ENCODE measurements around the gene KRTAP9-9.
"Not testable (repeated sequence)": the region's sequence is repeated elsewhere in the genome, so short reads cannot be mapped to it uniquely, and the experiment has no call there.

Gene KRTAP9-9

GRCh38 chr17:41226051-41226450 is 29.1 kb upstream of the KRTAP9-9 start:
- no peak for TF ChIP-seq CTCF (IDR thresholded peaks at IDR 0.05)
- Histone ChIP-seq H3K27me3 (peaks cover 20% of the 10 kb centered on the region), H3K9me3 (no peaks in the 10 kb centered on the region), H3K27ac (no peak overlapping the region), H3K36me3 (no peaks in the 10 kb centered on the region), H3K4me1 (ENCODE audit: control insufficient read depth in 1 of 2, insufficient read depth in 1 of 2, low read depth in 1 of 2, low read length in 1 of 2) (no peaks in the 10 kb centered on the region), H3K4me3 (ENCODE audit: low read depth in 1 of 2, low read length in 1 of 2) (no peak overlapping the region)

GRCh38 chr17:41226598-41227095 is 28.5 kb upstream of the KRTAP9-9 start, which contains the start of gene KRTAP9-2:
TSS of gene KRTAP9-2 (plus strand) at chr17:41226648. CDS start at chr17:41226655, 7 bp downstream.
- H3K9me3 ChIP-seq; H3K27ac ChIP-seq; H3K4me1 ChIP-seq (ENCODE audit: control insufficient read depth in 1 of 2, insufficient read depth in 1 of 2, low read depth in 1 of 2, low read length in 1 of 2); H3K4me3 ChIP-seq (ENCODE audit: low read depth in 1 of 2, low read length in 1 of 2); H3K36me3 ChIP-seq: not testable (repeated sequence)
- H3K27me3 ChIP-seq = peaks cover 25% of the 10 kb centered on the region

GRCh38 chr17:41230094-41230493 is 25.1 kb upstream of the KRTAP9-9 start:
- H3K36me3 ChIP-seq = no peaks in the 10 kb centered on the region
- no peaks in the 10 kb centered on the region for H3K9me3 ChIP-seq
- no peak for TF ChIP-seq CTCF (IDR thresholded peaks at IDR 0.05)

GRCh38 chr17:41231731-41232130 is 23.5 kb upstream of the KRTAP9-9 start:
- no peak overlapping the region for H3K4me3 ChIP-seq (ENCODE audit: low read depth in 1 of 2, low read length in 1 of 2)
- H3K27me3 ChIP-seq = peaks cover 49% of the 10 kb centered on the region
- no peak for TF ChIP-seq CTCF (IDR thresholded peaks at IDR 0.05)
- no peaks in the 10 kb centered on the region for H3K36me3 ChIP-seq
- H3K27ac ChIP-seq = no peak overlapping the region
- H3K4me1 ChIP-seq (ENCODE audit: control insufficient read depth in 1 of 2, insufficient read depth in 1 of 2, low read depth in 1 of 2, low read length in 1 of 2) = no peaks in the 10 kb centered on the region
- no peaks in the 10 kb centered on the region for H3K9me3 ChIP-seq

More at GRCh38 chr17:41230094-41230493, 25.1 kb upstream of the KRTAP9-9 start:
- H3K4me1 ChIP-seq (ENCODE audit: control insufficient read depth in 1 of 2, insufficient read depth in 1 of 2, low read depth in 1 of 2, low read length in 1 of 2) = no peaks in the 10 kb centered on the region
- no peak overlapping the region for H3K4me3 ChIP-seq (ENCODE audit: low read depth in 1 of 2, low read length in 1 of 2)
- peaks cover 49% of the 10 kb centered on the region for H3K27me3 ChIP-seq
- no peak overlapping the region for H3K27ac ChIP-seq

- H3K9me3 ChIP-seq = not testable (repeated sequence)
- peaks cover 54% of the 10 kb centered on the region for H3K27me3 ChIP-seq
Measured at GRCh38 chr17:41232399-41233105, 22.6 kb upstream of the KRTAP9-9 start, which contains the start of gene KRTAP9-3. TSS of gene KRTAP9-3 (plus strand) at chr17:41232449. CDS start at chr17:41232502, 53 bp downstream.

GRCh38 chr17:41237116-41237515 is 18.1 kb upstream of the KRTAP9-9 start:
- H3K27me3 ChIP-seq = peaks cover 30% of the 10 kb centered on the region
- not testable (repeated sequence) for H3K9me3 ChIP-seq; H3K27ac ChIP-seq; H3K4me3 ChIP-seq (ENCODE audit: low read depth in 1 of 2, low read length in 1 of 2); H3K4me1 ChIP-seq (ENCODE audit: control insufficient read depth in 1 of 2, insufficient read depth in 1 of 2, low read depth in 1 of 2, low read length in 1 of 2); H3K36me3 ChIP-seq

More at GRCh38 chr17:41232399-41233105, 22.6 kb upstream of the KRTAP9-9 start, which contains the start of gene KRTAP9-3:
- H3K4me3 ChIP-seq (ENCODE audit: low read depth in 1 of 2, low read length in 1 of 2); H3K36me3 ChIP-seq; H3K4me1 ChIP-seq (ENCODE audit: control insufficient read depth in 1 of 2, insufficient read depth in 1 of 2, low read depth in 1 of 2, low read length in 1 of 2); H3K27ac ChIP-seq: not testable (repeated sequence)

- H3K36me3 ChIP-seq; H3K9me3 ChIP-seq; H3K27ac ChIP-seq; H3K4me3 ChIP-seq (ENCODE audit: low read depth in 1 of 2, low read length in 1 of 2); H3K4me1 ChIP-seq (ENCODE audit: control insufficient read depth in 1 of 2, insufficient read depth in 1 of 2, low read depth in 1 of 2, low read length in 1 of 2): not testable (repeated sequence)
- H3K27me3 ChIP-seq = peaks cover 21% of the 10 kb centered on the region
Measured at GRCh38 chr17:41237949-41238437, 17.2 kb upstream of the KRTAP9-9 start, which contains the start of gene KRTAP9-8. TSS of gene KRTAP9-8 (plus strand) at chr17:41237999. CDS start at chr17:41238052, 53 bp downstream.

- H3K36me3 ChIP-seq; H3K27ac ChIP-seq; H3K4me1 ChIP-seq (ENCODE audit: control insufficient read depth in 1 of 2, insufficient read depth in 1 of 2, low read depth in 1 of 2, low read length in 1 of 2); H3K4me3 ChIP-seq (ENCODE audit: low read depth in 1 of 2, low read length in 1 of 2); H3K9me3 ChIP-seq: not testable (repeated sequence)
- H3K27me3 ChIP-seq = peaks cover 19% of the 10 kb centered on the region
Measured at GRCh38 chr17:41246995-41247787, 8.0 kb upstream of the KRTAP9-9 start.

GRCh38 chr17:41249637-41250240 is 5.4 kb upstream of the KRTAP9-9 start, which contains the start of gene KRTAP9-4:
TSS of gene KRTAP9-4 (plus strand) at chr17:41249687. CDS start at chr17:41249721, 34 bp downstream.
- H3K27ac ChIP-seq; H3K4me1 ChIP-seq (ENCODE audit: control insufficient read depth in 1 of 2, insufficient read depth in 1 of 2, low read depth in 1 of 2, low read length in 1 of 2); H3K4me3 ChIP-seq (ENCODE audit: low read depth in 1 of 2, low read length in 1 of 2); H3K9me3 ChIP-seq; H3K36me3 ChIP-seq: not testable (repeated sequence)
- H3K27me3 ChIP-seq = peaks cover 36% of the 10 kb centered on the region

Measured in neutrophil (primary cell).